Measurements from ENCODE around the gene CYP1B1. TPM values are rescaled to one million over a fixed set of nuclear protein-coding genes. Genes with fewer than 3 reads are reported as not detected.

CYP1B1 gene
- total and polyA plus RNA-seq, 2 of the 4 experiments (the other 2 are of a cell fraction) = 0.65 to 1.1 TPM

- WGBS, 2 experiments (ENCODE audit: extremely low coverage in 2 of 2, insufficient read length in 1 of 2) = 67% methylated on average over 3 of the region's 7 CpGs; no CpG with 5 or more reads in 1 of the 2 experiments
- no peak overlapping the region for H2AK9ac ChIP-seq (replicated peaks; ENCODE audit: low read depth, low read length, poor library complexity)
- H3K14ac ChIP-seq (replicated peaks; ENCODE audit: low read depth, low read length) = no peak overlapping the region
- in situ Hi-C loops (cut with MboI; ENCODE audit: low sequenced_read_pairs) = no loop called here
- no peak for DNase-seq
- H3K36me3 ChIP-seq (ENCODE audit: control insufficient read depth, insufficient read depth, low read length) = no peaks in the 10 kb centered on the region
- H2BK5ac ChIP-seq (ENCODE audit: low read depth, low read length, poor library complexity, severe bottlenecking) = no peak overlapping the region
- H3K18ac ChIP-seq (ENCODE audit: low read depth, low read length) = no peak overlapping the region
- BruUV-seq (replicated peaks) = no TSS peak
- H3K23ac ChIP-seq (ENCODE audit: low read depth, low read length) = no peak overlapping the region
- no peak overlapping the region for H3K4me2 ChIP-seq (ENCODE audit: low read depth, low read length)
- dilution Hi-C loops (cut with HindIII; ENCODE audit: low sequenced_read_pairs, unreplicated experiment) = no loop called here
- no peak overlapping the region for H2BK20ac ChIP-seq (ENCODE audit: low read depth, low read length)
- H4K20me1 ChIP-seq (ENCODE audit: insufficient read depth, low read length) = no peaks in the 10 kb centered on the region
- no peak overlapping the region for H4K91ac ChIP-seq (ENCODE audit: insufficient read depth, low read depth, low read length)
- H4K5ac ChIP-seq (ENCODE audit: low read depth, low read length) = no peak overlapping the region
- no peak overlapping the region for H3K9ac ChIP-seq (ENCODE audit: low read depth, low read length)
- H3K9me1 ChIP-seq (ENCODE audit: insufficient read depth, low read length) = no peaks in the 10 kb centered on the region
- peaks cover 15% of the 10 kb centered on the region; the same call in 1 of the 2 replicates for H3K27me3 ChIP-seq (ENCODE audit: control insufficient read depth, insufficient read depth, low read length)
- H3K4me3 ChIP-seq (ENCODE audit: insufficient read depth, low read depth, low read length) = no peak overlapping the region
- no peak overlapping the region for H2AK5ac ChIP-seq (ENCODE audit: low read depth, low read length)
- no peak overlapping the region for H4K8ac ChIP-seq (ENCODE audit: low read depth in 2 of 2, low read length in 2 of 2)
- no peak for ATAC-seq (ENCODE audit: low read depth)
- H3K4me1 ChIP-seq (ENCODE audit: control insufficient read depth, insufficient read depth, low read length) = no peaks in the 10 kb centered on the region
- ChIA-PET POLR2A (ENCODE audit: unreplicated experiment) (no interaction called here), CTCF (interaction anchor here (1.2 kb wide), 1 partner anchor 143 kb away, joined by 3 read pairs; no protein-coding TSS in a partner anchor)
- H3K9me3 ChIP-seq (ENCODE audit: control insufficient read depth, insufficient read depth, low read length) = peaks cover 4% of the 10 kb centered on the region
- H3K27ac ChIP-seq (ENCODE audit: insufficient read depth, low read length) = no peak overlapping the region
- H3K56ac ChIP-seq (ENCODE audit: extremely low read depth, insufficient read depth, low read length) = no peak overlapping the region
- H2AFZ ChIP-seq (replicated peaks; ENCODE audit: low read length, poor library complexity) = no peak overlapping the region
- no peak for TF ChIP-seq NFE2L2 (IDR thresholded peaks at IDR 0.05; ENCODE audit: low read depth, low read length)
- no peak for TF ChIP-seq BHLHE40 (IDR thresholded peaks at IDR 0.05; ENCODE audit: low read depth, low read length)
- no peak for TF ChIP-seq CTCF (conservative IDR thresholded peaks at IDR 0.05; ENCODE audit: low read depth, low read length)
- TF ChIP-seq ELK1 (IDR thresholded peaks at IDR 0.05; ENCODE audit: borderline replicate concordance, low read depth, low read length) = no peak
- TF ChIP-seq USF2 (IDR thresholded peaks at IDR 0.05; ENCODE audit: low read depth, low read length) = no peak
- TF ChIP-seq FOS (IDR thresholded peaks at IDR 0.05; ENCODE audit: low read depth, low read length) = no peak
- TF ChIP-seq RFX5 (IDR thresholded peaks at IDR 0.05; ENCODE audit: low read depth, low read length) = no peak
- TF ChIP-seq CHD1 (IDR thresholded peaks at IDR 0.05; ENCODE audit: low read depth, low read length) = no peak
- TF ChIP-seq MXI1 (IDR thresholded peaks at IDR 0.05; ENCODE audit: borderline replicate concordance, low read depth, low read length) = no peak
- TF ChIP-seq POLR2A (IDR thresholded peaks at IDR 0.05; ENCODE audit: low read depth, low read length) = no peak
- H3K4ac ChIP-seq (ENCODE audit: low read depth, low read length) = no peak overlapping the region
- no peaks in the 10 kb centered on the region for H3K79me1 ChIP-seq (ENCODE audit: low read depth in 1 of 2, low read length in 2 of 2)
- H2BK120ac ChIP-seq (ENCODE audit: low read depth, low read length) = no peak overlapping the region
- intact Hi-C loops (cut with micrococcal nuclease) = no loop called here
- no peak overlapping the region for H2BK15ac ChIP-seq (ENCODE audit: low read depth, low read length)
Measured at GRCh38 chr2:38122344-38122743, 46.4 kb upstream of the CYP1B1 start.

Data from IMR-90 (cell line).